HepG2 (cell line): ENCODE data around the gene TLL2.

Experiments
- CAMTA2 ChIP-seq: sonication (generic); formaldehyde crosslinking; IDR thresholded peaks from 2 replicates; pipeline ENCODE4 v1.4.0; 2020; ENCODE audit warnings: mild to moderate bottlenecking, missing genetic modification reagents, borderline replicate concordance
- CBX5 ChIP-seq: sonication (generic); formaldehyde crosslinking; IDR thresholded peaks from 2 replicates; pipeline ENCODE4 v1.4.0; 2020; ENCODE audit warnings: missing genetic modification reagents, borderline replicate concordance
- CTCF ChIP-seq: sonication (generic); formaldehyde crosslinking; IDR thresholded peaks from 2 replicates; pipeline ENCODE4 v1.5.0; 2020; ENCODE audit warnings: mild to moderate bottlenecking, missing genetic modification reagents, moderate library complexity
- ETV6 ChIP-seq: sonication (generic); formaldehyde crosslinking; conservative IDR thresholded peaks from 2 replicates; pipeline ENCODE4 v1.4.0; 2020; ENCODE audit warnings: missing genetic modification reagents
- FOXK1 ChIP-seq: sonication (generic); formaldehyde crosslinking; IDR thresholded peaks from 2 replicates; pipeline ENCODE4 v1.4.0; 2020; ENCODE audit warnings: low read depth, missing genetic modification reagents, borderline replicate concordance
- MAFK ChIP-seq, 2 experiments: IDR thresholded peaks in 1 of 2; conservative IDR thresholded peaks in 1 of 2; 2 replicates each; pipeline ENCODE4 v1.6.1; 2011; ENCODE audit warnings: improper control_type of control experiment in 2 of 2, low read length in 2 of 2
- RAD21 ChIP-seq: fragments of 450-650 bp; formaldehyde crosslinking; IDR thresholded peaks from 2 replicates; pipeline ENCODE4 v1.5.0; 2020; ENCODE audit warnings: mild to moderate bottlenecking
- SETDB1 ChIP-seq: sonication (generic); formaldehyde crosslinking; IDR thresholded peaks from 2 replicates; pipeline ENCODE4 v1.5.1; 2020; ENCODE audit warnings: missing genetic modification reagents, mild to moderate bottlenecking, borderline replicate concordance
- SPEN ChIP-seq: sonication (generic); formaldehyde crosslinking; IDR thresholded peaks from 2 replicates; pipeline ENCODE4 v1.5.1; 2020; ENCODE audit warnings: low read depth, mild to moderate bottlenecking, missing genetic modification reagents
- XRCC5 ChIP-seq: fragments of 200-400 bp; formaldehyde crosslinking; optimal IDR thresholded peaks from 2 replicates; pipeline ENCODE3; 2017; ENCODE audit warnings: mild to moderate bottlenecking, low read length
- ZFP1 ChIP-seq: IDR thresholded peaks from 2 replicates; pipeline ENCODE4 v1.6.1; 2016
- ZNF530 ChIP-seq: sonication (generic); formaldehyde crosslinking; IDR thresholded peaks from 2 replicates; pipeline ENCODE4 v1.5.0; 2020; ENCODE audit warnings: low read depth, mild to moderate bottlenecking, missing genetic modification reagents
- TF ChIP-seq, protein P1 (sequence below): sonication (generic); formaldehyde crosslinking; IDR thresholded peaks from 2 replicates; pipeline ENCODE4 v1.5.1; 2020; ENCODE audit warnings: mild to moderate bottlenecking, missing genetic modification reagents, borderline replicate concordance
- TF ChIP-seq, protein P2 (sequence below): sonication (generic); formaldehyde crosslinking; IDR thresholded peaks from 2 replicates; pipeline ENCODE4 v1.4.0; 2020; ENCODE audit warnings: low read depth, mild to moderate bottlenecking, missing genetic modification reagents

GRCh38 chr10:96408201-96408600, 105.5 kb downstream of the TLL2 start:
- TF ChIP-seq ETV6 (CRISPR knock-in tag), result no peak
- TF ChIP-seq ZFP1 (CRISPR knock-in tag), result no peak
- TF ChIP-seq, protein P1, sequence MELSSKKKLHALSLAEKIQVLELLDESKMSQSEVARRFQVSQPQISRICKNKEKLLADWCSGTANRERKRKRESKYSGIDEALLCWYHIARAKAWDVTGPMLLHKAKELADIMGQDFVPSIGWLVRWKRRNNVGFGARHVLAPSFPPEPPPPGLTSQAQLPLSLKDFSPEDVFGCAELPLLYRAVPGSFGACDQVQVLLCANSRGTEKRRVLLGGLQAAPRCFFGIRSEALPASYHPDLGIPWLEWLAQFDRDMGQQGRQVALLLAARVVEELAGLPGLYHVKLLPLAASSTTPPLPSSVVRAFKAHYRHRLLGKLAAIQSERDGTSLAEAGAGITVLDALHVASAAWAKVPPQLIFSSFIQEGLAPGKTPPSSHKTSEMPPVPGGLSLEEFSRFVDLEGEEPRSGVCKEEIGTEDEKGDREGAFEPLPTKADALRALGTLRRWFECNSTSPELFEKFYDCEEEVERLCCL (CRISPR knock-in tag), result no peak
- TF ChIP-seq CBX5 (CRISPR knock-in tag), result no peak
- no peak for TF ChIP-seq CTCF (CRISPR knock-in tag)
- TF ChIP-seq RAD21 (CRISPR knock-in tag), result no peak
- TF ChIP-seq FOXK1 (CRISPR knock-in tag), result no peak
- no peak for TF ChIP-seq CAMTA2
- TF ChIP-seq, protein P2, sequence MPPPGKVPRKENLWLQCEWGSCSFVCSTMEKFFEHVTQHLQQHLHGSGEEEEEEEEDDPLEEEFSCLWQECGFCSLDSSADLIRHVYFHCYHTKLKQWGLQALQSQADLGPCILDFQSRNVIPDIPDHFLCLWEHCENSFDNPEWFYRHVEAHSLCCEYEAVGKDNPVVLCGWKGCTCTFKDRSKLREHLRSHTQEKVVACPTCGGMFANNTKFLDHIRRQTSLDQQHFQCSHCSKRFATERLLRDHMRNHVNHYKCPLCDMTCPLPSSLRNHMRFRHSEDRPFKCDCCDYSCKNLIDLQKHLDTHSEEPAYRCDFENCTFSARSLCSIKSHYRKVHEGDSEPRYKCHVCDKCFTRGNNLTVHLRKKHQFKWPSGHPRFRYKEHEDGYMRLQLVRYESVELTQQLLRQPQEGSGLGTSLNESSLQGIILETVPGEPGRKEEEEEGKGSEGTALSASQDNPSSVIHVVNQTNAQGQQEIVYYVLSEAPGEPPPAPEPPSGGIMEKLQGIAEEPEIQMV (CRISPR knock-in tag), result no peak
- TF ChIP-seq ZNF530 (CRISPR knock-in tag), result no peak
- no peak for TF ChIP-seq MAFK (conservative IDR thresholded peaks at IDR 0.05 in 1 of 2, IDR thresholded peaks at IDR 0.05 in 1 of 2; ENCODE audit: low read length in 2 of 2)
- no peak for TF ChIP-seq XRCC5
- TF ChIP-seq SETDB1 (CRISPR knock-in tag), result no peak
- TF ChIP-seq SPEN (CRISPR knock-in tag), result no peak
